ENCODE data around the gene DNAAF9. TPM values are rescaled to one million over a fixed set of nuclear protein-coding genes. Genes with fewer than 3 reads are reported as not detected.

Gene DNAAF9
- total and polyA plus RNA-seq, 2 donors (not counting 3 experiments of a cell fraction or from before 2014, with no cell fraction given) = 7.6 to 20.9 TPM

- no peak overlapping the region for H3K27ac ChIP-seq (ENCODE audit: insufficient read depth, low read depth, low read length)
- no peaks in the 10 kb centered on the region for H3K9me1 ChIP-seq (replicated peaks; ENCODE audit: control insufficient read depth, extremely low read depth, insufficient read depth, low read length)
- peaks cover 0 to 4% of the 10 kb centered on the region in 2 experiments for H3K36me3 ChIP-seq (ENCODE audit: control insufficient read depth in 2 of 2, extremely low read depth in 1 of 2, insufficient read depth in 2 of 2, low read length in 2 of 2)
- no peak overlapping the region for H3K4me3 ChIP-seq (replicated peaks in 1 of 3; ENCODE audit: insufficient read depth in 1 of 3, low read depth in 1 of 3, low read length in 3 of 3)
- H3K27me3 ChIP-seq (ENCODE audit: control insufficient read depth in 2 of 2, insufficient read depth in 2 of 2, low read length in 2 of 2) = no peaks in the 10 kb centered on the region
- intact Hi-C loops (cut with micrococcal nuclease) (no loop called here), dilution Hi-C loops (cut with MboI; ENCODE audit: extremely low pct_ligation_motif_present, low sequenced_read_pairs) (no loop called here)
- FAIRE-seq (no peak), DNase-seq (ENCODE audit: low read depth, low spot score) (no peak)
- no TSS peak for BruUV-seq (replicated peaks)
- H3K4me1 ChIP-seq (ENCODE audit: control insufficient read depth, extremely low read depth, insufficient read depth, low read length) = peaks cover 13% of the 10 kb centered on the region
- no peak for TF ChIP-seq POLR2AphosphoS5 (IDR thresholded peaks at IDR 0.05; ENCODE audit: insufficient read depth, low read depth, low read length)
- TF ChIP-seq MAX (IDR thresholded peaks at IDR 0.05; ENCODE audit: insufficient read depth, insufficient read length) = no peak
- no peak for TF ChIP-seq CTCF (IDR thresholded peaks at IDR 0.05; ENCODE audit: extremely low read depth in 1 of 2, insufficient read depth in 1 of 2, low read depth in 1 of 2, low read length in 2 of 2)
- no peak for TF ChIP-seq JUN (IDR thresholded peaks at IDR 0.05; ENCODE audit: borderline replicate concordance, insufficient read depth, insufficient read length, low read depth)
- no peak for TF ChIP-seq FOS (IDR thresholded peaks at IDR 0.05; ENCODE audit: borderline replicate concordance, insufficient read depth, low read length)
- no peak for TF ChIP-seq MYC (IDR thresholded peaks at IDR 0.05; ENCODE audit: low read depth, low read length)
- peaks cover 31% of the 10 kb centered on the region for H3K79me2 ChIP-seq (ENCODE audit: control insufficient read depth, insufficient read depth, low read length)
- H3K4me2 ChIP-seq (ENCODE audit: insufficient read depth, low read length) = no peak overlapping the region
- no peak overlapping the region for H3K9ac ChIP-seq (replicated peaks; ENCODE audit: extremely low read depth, insufficient read depth, low read length)
- no peak overlapping the region for H2AFZ ChIP-seq (ENCODE audit: low read depth, low read length)
- H4K20me1 ChIP-seq (replicated peaks; ENCODE audit: control insufficient read depth, extremely low read depth, insufficient read depth, low read length) = peaks cover 8% of the 10 kb centered on the region
- H3K9me3 ChIP-seq (replicated peaks; ENCODE audit: control insufficient read depth, insufficient read depth, low read length) = no peaks in the 10 kb centered on the region
- ChIA-PET CTCF (no interaction called here), POLR2A (no interaction called here)
These were observed 24.6 kb downstream of the DNAAF9 start for GRCh38 chr20:3382836-3383235.

All from endothelial cell of umbilical vein (primary cell).